Measurements from ENCODE around the gene ZNHIT1. TPM values are rescaled to one million over a fixed set of nuclear protein-coding genes. Genes with fewer than 3 reads are reported as not detected.

Gene ZNHIT1
- total and polyA plus RNA-seq, 2 donors from 2014 or later, result 74.9 to 208 TPM

- intact Hi-C loops (cut with DNase I), result no loop called here
- no peak for FAIRE-seq
- no peaks in the 10 kb centered on the region for H3K36me3 ChIP-seq (ENCODE audit: control insufficient read depth in 2 of 3, insufficient read depth in 3 of 3, low read length in 3 of 3)
- H3K4me1 ChIP-seq (ENCODE audit: control insufficient read depth in 2 of 3, insufficient read depth in 2 of 3, low read depth in 1 of 3, low read length in 3 of 3), result peaks cover 0 to 5% (median 0%) of the 10 kb centered on the region in 3 donors
- peaks cover 49% of the 10 kb centered on the region for H3K27me3 ChIP-seq (ENCODE audit: control insufficient read depth, insufficient read depth, low read length)
- no peak for DNase-seq
- H3K9me3 ChIP-seq (ENCODE audit: control insufficient read depth in 2 of 3, insufficient read depth in 1 of 3, low read length in 3 of 3), result no peaks in the 10 kb centered on the region
- H3K4me3 ChIP-seq (ENCODE audit: low read length in 3 of 3), result no peak overlapping the region
- TF ChIP-seq CTCF (IDR thresholded peaks at IDR 0.05; ENCODE audit: borderline replicate concordance, extremely low read depth, insufficient read depth), result no peak
- H3K9ac ChIP-seq (ENCODE audit: low read length in 3 of 3), result no peak overlapping the region
- H3K27ac ChIP-seq (ENCODE audit: low read depth in 2 of 2, low read length in 2 of 2), result no peak overlapping the region
These were observed 40.3 kb upstream of the ZNHIT1 start for GRCh38 chr7:101177644-101178043.

- no peak for TF ChIP-seq CTCF (IDR thresholded peaks at IDR 0.05; ENCODE audit: borderline replicate concordance, extremely low read depth, insufficient read depth)
- H3K4me3 ChIP-seq (ENCODE audit: low read length in 3 of 3), result no peak overlapping the region
These were observed 38.8 kb upstream of the ZNHIT1 start for GRCh38 chr7:101179117-101179516.

GRCh38 chr7:101179713-101180112 is 38.3 kb upstream of the ZNHIT1 start:
- H3K27ac ChIP-seq (ENCODE audit: low read depth in 2 of 2, low read length in 2 of 2), result no peak overlapping the region
- no peaks in the 10 kb centered on the region for H3K9me3 ChIP-seq (ENCODE audit: control insufficient read depth in 2 of 3, insufficient read depth in 1 of 3, low read length in 3 of 3)
- no peak for TF ChIP-seq CTCF (IDR thresholded peaks at IDR 0.05; ENCODE audit: borderline replicate concordance, extremely low read depth, insufficient read depth)
- no peaks in the 10 kb centered on the region for H3K4me1 ChIP-seq (ENCODE audit: control insufficient read depth in 2 of 3, insufficient read depth in 2 of 3, low read depth in 1 of 3, low read length in 3 of 3)
- intact Hi-C loops (cut with DNase I), result no loop called here
- H3K36me3 ChIP-seq (ENCODE audit: control insufficient read depth in 2 of 3, insufficient read depth in 3 of 3, low read length in 3 of 3), result no peaks in the 10 kb centered on the region
- no peak overlapping the region for H3K9ac ChIP-seq (ENCODE audit: low read length in 3 of 3)
- peaks cover 36% of the 10 kb centered on the region for H3K27me3 ChIP-seq (ENCODE audit: control insufficient read depth, insufficient read depth, low read length)
- DNase-seq, result no peak
- no peak for FAIRE-seq
- H3K4me3 ChIP-seq (ENCODE audit: low read length in 3 of 3), result no peak overlapping the region

More at GRCh38 chr7:101179117-101179516, 38.8 kb upstream of the ZNHIT1 start:
- intact Hi-C loops (cut with DNase I), result no loop called here
- H3K4me1 ChIP-seq (ENCODE audit: control insufficient read depth in 2 of 3, insufficient read depth in 2 of 3, low read depth in 1 of 3, low read length in 3 of 3), result no peaks in the 10 kb centered on the region
- FAIRE-seq (no peak), DNase-seq (no peak)
- H3K9ac ChIP-seq (ENCODE audit: low read length in 3 of 3), result no peak overlapping the region
- no peaks in the 10 kb centered on the region for H3K36me3 ChIP-seq (ENCODE audit: control insufficient read depth in 2 of 3, insufficient read depth in 3 of 3, low read length in 3 of 3)
- no peaks in the 10 kb centered on the region for H3K9me3 ChIP-seq (ENCODE audit: control insufficient read depth in 2 of 3, insufficient read depth in 1 of 3, low read length in 3 of 3)
- H3K27me3 ChIP-seq (ENCODE audit: control insufficient read depth, insufficient read depth, low read length), result peaks cover 41% of the 10 kb centered on the region
- H3K27ac ChIP-seq (ENCODE audit: low read depth in 2 of 2, low read length in 2 of 2), result no peak overlapping the region

GRCh38 chr7:101180130-101180755 is 37.7 kb upstream of the ZNHIT1 start, which contains the start of gene NAT16:
Gene NAT16, minus strand, starts transcription at chr7:101180293. Its CDS starts 5,486 bp downstream, at chr7:101174807.
- FAIRE-seq (no peak), DNase-seq (no peak)
- no peak for TF ChIP-seq CTCF (IDR thresholded peaks at IDR 0.05; ENCODE audit: borderline replicate concordance, extremely low read depth, insufficient read depth)
- Histone ChIP-seq H3K27ac (ENCODE audit: low read depth in 2 of 2, low read length in 2 of 2) (no peak within 1 kb of the TSS), H3K4me1 (ENCODE audit: control insufficient read depth in 2 of 3, insufficient read depth in 2 of 3, low read depth in 1 of 3, low read length in 3 of 3) (no peaks in the 10 kb centered on the region), H3K4me3 (ENCODE audit: low read length in 3 of 3) (no peak within 1 kb of the TSS), H3K36me3 (ENCODE audit: control insufficient read depth in 2 of 3, insufficient read depth in 3 of 3, low read length in 3 of 3) (no peaks in the 10 kb centered on the region), H3K9me3 (ENCODE audit: control insufficient read depth in 2 of 3, insufficient read depth in 1 of 3, low read length in 3 of 3) (no peaks in the 10 kb centered on the region), H3K27me3 (ENCODE audit: control insufficient read depth, insufficient read depth, low read length) (peaks cover 31% of the 10 kb centered on the region), H3K9ac (ENCODE audit: low read length in 3 of 3) (no peak within 1 kb of the TSS)
- intact Hi-C loops (cut with DNase I), result no loop called here

Data from kidney (tissue), 14 donors.